OCI-LY3 (cell line): ENCODE measurements around the gene HYAL3.

Experiments
- CTCF ChIP-seq: fragments of 200-600, 300-600 bp; sonication (generic); IDR thresholded peaks from 2 replicates; pipeline ENCODE4 v1.5.1; 2014; ENCODE audit warnings: antibody characterized with exemption, low read length, low read depth
- EZH2phosphoT487 ChIP-seq: fragments of 200-600 bp; shearing (Covaris generic); IDR thresholded peaks from 2 replicates; pipeline ENCODE4 v1.6.1; 2018; ENCODE audit warnings: antibody characterized with exemption, mixed run types, low read depth

GRCh38 chr3:50268703-50269451 is 30.3 kb downstream of the HYAL3 start, which contains the start of gene SEMA3B:
- no peak for TF ChIP-seq CTCF
- TF ChIP-seq EZH2phosphoT487 = no peak
